CD8-positive, alpha-beta memory T cell (primary cell): Measurements from ENCODE around the gene TBC1D22B. TPM values are rescaled to one million over a fixed set of nuclear protein-coding genes. Genes with fewer than 3 reads are reported as not detected.

Experiments used
- CTCF ChIA-PET: fragments of 350-600 bp; sonication (Branson Sonifier 250); formaldehyde crosslinking; loops from one replicate; lab custom pipeline; 2021; ENCODE audit warnings: antibody characterized with exemption; lab: Charles Lee
- POLR2A ChIA-PET: fragments of 350-600 bp; sonication (Branson Sonifier 250); formaldehyde crosslinking; loops from one replicate; lab custom pipeline; 2021; ENCODE audit warnings: antibody characterized with exemption; lab: Charles Lee
- DNase-seq, 5 donors: peaks; one replicate each; pipeline versions ENCODE4 v3.0.0 to v3.0.0-alpha.2; 2020 to 2022; ENCODE audit warnings: mixed read lengths in 1 of 5
- H3K27ac ChIP-seq: one replicate; pipeline ENCODE4 v1.7.0; 2013; ENCODE audit warnings: low read depth, mild to moderate bottlenecking, low read length, moderate library complexity
- H3K27me3 ChIP-seq: 2 replicates; pipeline ENCODE4 v1.7.0; 2013; ENCODE audit warnings: low read length, mild to moderate bottlenecking; ENCODE audit not compliant: insufficient read depth, poor library complexity, severe bottlenecking
- H3K36me3 ChIP-seq: 2 replicates; pipeline ENCODE4 v1.7.0; 2013; ENCODE audit warnings: mild to moderate bottlenecking, low read length, moderate library complexity; ENCODE audit not compliant: insufficient read depth
- H3K4me1 ChIP-seq: 2 replicates; pipeline ENCODE4 v1.7.0; 2013; ENCODE audit warnings: mild to moderate bottlenecking, low read length, moderate library complexity; ENCODE audit not compliant: insufficient read depth
- H3K4me3 ChIP-seq: 2 replicates; pipeline ENCODE4 v1.7.0; 2013; ENCODE audit warnings: mild to moderate bottlenecking, low read length
- H3K9me3 ChIP-seq: 2 replicates; pipeline ENCODE4 v1.7.0; 2013; ENCODE audit warnings: mild to moderate bottlenecking, low read length
- H3K27ac Mint-ChIP-seq, 8 donors: one replicate each; pipeline ENCODE4 v1.8.0; 2020 to 2021; ENCODE audit warnings: mixed read lengths in 8 of 8, mild to moderate bottlenecking in 6 of 8, inconsistent platforms in 3 of 8, moderate library complexity in 3 of 8
- H3K27me3 Mint-ChIP-seq, 2 donors: one replicate each; pipeline ENCODE4 v1.8.0; 2020 to 2021; ENCODE audit warnings: mixed read lengths in 2 of 2, mild to moderate bottlenecking in 1 of 2, moderate library complexity in 1 of 2
- H3K36me3 Mint-ChIP-seq, 3 donors: one replicate each; pipeline ENCODE4 v1.8.0; 2020 to 2021; ENCODE audit warnings: mixed read lengths in 3 of 3, inconsistent platforms in 1 of 3, mild to moderate bottlenecking in 1 of 3
- H3K4me1 Mint-ChIP-seq, 3 donors: one replicate each; pipeline ENCODE4 v1.8.0; 2020 to 2021; ENCODE audit warnings: mixed read lengths in 3 of 3, inconsistent platforms in 1 of 3, mild to moderate bottlenecking in 1 of 3
- H3K4me3 Mint-ChIP-seq, 7 donors: one replicate each; pipeline ENCODE4 v1.8.0; 2020 to 2021; ENCODE audit warnings: mixed read lengths in 7 of 7, mild to moderate bottlenecking in 6 of 7, moderate library complexity in 4 of 7, inconsistent platforms in 2 of 7
- H3K9me3 Mint-ChIP-seq, 5 donors: one replicate each; pipeline ENCODE4 v1.8.0; 2020 to 2022; ENCODE audit warnings: mixed read lengths in 5 of 5, mild to moderate bottlenecking in 3 of 5, moderate library complexity in 2 of 5, inconsistent platforms in 1 of 5
- polyA plus RNA-seq: library from polyadenylated mRNA; unstranded; fragments of 300-500 nt; fragmentation: Illumina TruSeq; gene quantifications from one replicate; pipeline ENCODE4 v1.2.3, GENCODE V29; 2021
- total RNA-seq, 2 experiments: library from RNA; stranded (reverse); gene quantifications; one replicate each; pipeline ENCODE4 v1.2.3, GENCODE V29; 2021

Gene TBC1D22B
- total RNA-seq: 10 to 100 TPM; 14.4 TPM
- 11.2 TPM for polyA plus RNA-seq

- H3K9me3 Mint-ChIP-seq: no peaks in the 10 kb centered on the region
- H3K4me3 ChIP-seq: peak within 1 kb of the TSS; percentile 95
Measured at GRCh38 chr6:37257634-37258404, at the start of gene TBC1D22B, which contains the start of gene TMEM217. TSS of gene TBC1D22B (plus strand) at chr6:37257772. CDS start at chr6:37257918, 146 bp downstream. TSS of gene TMEM217 (minus strand) at chr6:37258144. CDS start at chr6:37219030, 39,114 bp downstream.

DNA sequence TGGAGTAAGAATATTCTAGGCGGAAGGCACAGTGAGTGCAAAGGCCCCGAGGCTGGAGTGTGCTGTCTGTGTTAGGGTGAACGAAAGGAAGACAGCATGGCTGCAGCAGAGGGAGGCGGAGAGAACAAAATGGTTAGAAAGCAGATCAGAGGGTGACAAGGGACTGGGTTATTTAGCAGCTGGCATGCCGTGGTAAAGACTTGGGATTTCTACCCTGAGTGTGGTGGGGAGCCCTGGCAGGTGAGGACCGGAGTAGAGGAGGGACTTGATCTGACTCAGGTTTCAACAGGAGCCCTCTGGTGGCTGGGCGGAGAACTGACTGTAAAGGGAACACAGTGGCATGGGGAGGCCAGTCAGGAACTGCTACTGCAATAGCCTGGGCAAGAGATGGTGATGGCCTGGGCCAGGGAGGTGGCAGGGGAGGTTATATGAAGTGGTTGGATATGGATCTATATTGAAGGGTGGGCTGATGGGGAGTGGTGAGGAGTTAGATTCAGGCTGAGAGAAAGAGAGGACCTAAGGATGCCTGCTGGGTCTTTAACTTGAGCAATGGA lies 49.6 kb upstream of the TBC1D22B start:
- Mint-ChIP-seq H3K36me3 (no peaks in the 10 kb centered on the region), H3K4me1 (peaks cover 49 to 60% (median 59%) of the 10 kb centered on the region in 3 donors), H3K9me3 (no peaks in the 10 kb centered on the region), H3K27me3 (no peaks in the 10 kb centered on the region), H3K27ac (peak overlapping the region in 7 of 8 donors; percentile 41 to 95 (median 76)), H3K4me3 (peak overlapping the region in 5 of 7 donors; percentile 20 to 90 (median 51))
- ChIA-PET POLR2A (interaction anchor here (1.3 to 3.9 kb wide), 2 partner anchors 32 to 36 kb away, joined by 5 to 25 read pairs; partner anchors contain the start of gene PIM1), CTCF (interaction anchor here (0.7 to 21.6 kb wide), 10 partner anchors 14 to 442 kb away, joined by 3 to 615 read pairs (median 8); partner anchors contain the start of gene PIM1)
- H3K27me3 ChIP-seq: no peaks in the 10 kb centered on the region
- H3K27ac ChIP-seq: no peak overlapping the region
- H3K9me3 ChIP-seq: no peaks in the 10 kb centered on the region
- H3K36me3 ChIP-seq: no peaks in the 10 kb centered on the region
- H3K4me3 ChIP-seq: no peak overlapping the region
- H3K4me1 ChIP-seq: peaks cover 50% of the 10 kb centered on the region
- peak; percentile 79 to 92 (median 80) for DNase-seq

More at GRCh38 chr6:37257634-37258404, at the start of gene TBC1D22B, which contains the start of gene TMEM217:
- peak; percentile 91 to 97 (median 92) for DNase-seq
- Histone ChIP-seq H3K27me3 (no peaks in the 10 kb centered on the region), H3K4me1 (peaks cover 29% of the 10 kb centered on the region), H3K9me3 (no peaks in the 10 kb centered on the region), H3K27ac (peak within 1 kb of the TSS; percentile 95), H3K36me3 (no peaks in the 10 kb centered on the region)
- ChIA-PET CTCF (interaction anchor here (0.6 to 2.1 kb wide), 3 partner anchors 12 to 240 kb away, joined by 3 to 6 read pairs (median 3); no protein-coding TSS in a partner anchor), POLR2A (interaction anchor here (0.5 to 1.2 kb wide), 3 partner anchors 272 to 1446 kb away, joined by 3 to 6 read pairs (median 3); partner anchors contain the start of gene MTCH1)
- Mint-ChIP-seq H3K27ac (peak within 1 kb of the TSS; percentile 70 to 98 (median 92)), H3K27me3 (peaks cover 0 to 7% of the 10 kb centered on the region in 2 donors), H3K36me3 (peaks cover 0 to 10% (median 2%) of the 10 kb centered on the region in 3 donors), H3K4me1 (peaks cover 39 to 55% (median 51%) of the 10 kb centered on the region in 3 donors), H3K4me3 (peak within 1 kb of the TSS; percentile 81 to 97 (median 91))

DNA sequence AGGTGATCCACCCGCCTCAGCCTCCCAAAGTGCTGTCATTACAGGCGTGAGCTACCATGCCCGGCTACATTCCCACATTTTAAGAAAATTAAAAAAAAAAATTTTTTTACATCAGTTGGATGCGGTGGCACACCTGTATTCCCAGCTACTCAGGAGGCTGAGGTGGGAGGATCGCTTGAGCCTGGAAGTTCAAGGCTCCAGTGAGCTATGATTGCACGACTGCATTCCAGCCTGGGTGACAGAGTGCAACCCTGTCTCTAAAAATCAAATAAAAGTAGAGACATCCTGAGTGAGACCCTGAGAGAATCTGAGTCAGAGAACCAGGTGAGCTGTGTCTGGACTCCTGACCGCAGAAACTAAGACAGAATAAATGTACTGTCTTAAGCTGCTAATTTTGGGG lies 48.8 kb upstream of the TBC1D22B start:
- ChIA-PET POLR2A (interaction anchor here (0.7 to 3.9 kb wide), 4 partner anchors 37 to 223 kb away, joined by 3 to 25 read pairs (median 4); partner anchors contain the start of genes MTCH1 and PIM1), CTCF (interaction anchor here (1.1 to 21.6 kb wide), 14 partner anchors 8 to 443 kb away, joined by 4 to 615 read pairs (median 15); partner anchors contain the start of genes C6orf89, PIM1 and PPIL1)
- Histone ChIP-seq H3K36me3 (no peaks in the 10 kb centered on the region), H3K27ac (no peak overlapping the region), H3K4me1 (peaks cover 44% of the 10 kb centered on the region), H3K27me3 (no peaks in the 10 kb centered on the region), H3K4me3 (no peak overlapping the region), H3K9me3 (no peaks in the 10 kb centered on the region)
- Mint-ChIP-seq H3K4me1 (peaks cover 43 to 52% (median 51%) of the 10 kb centered on the region in 3 donors), H3K27ac (peak overlapping the region in 4 of 8 donors; percentile 64 to 93 (median 86)), H3K36me3 (no peaks in the 10 kb centered on the region), H3K27me3 (no peaks in the 10 kb centered on the region), H3K9me3 (no peaks in the 10 kb centered on the region), H3K4me3 (no peak overlapping the region)
- no peak for DNase-seq

DNA sequence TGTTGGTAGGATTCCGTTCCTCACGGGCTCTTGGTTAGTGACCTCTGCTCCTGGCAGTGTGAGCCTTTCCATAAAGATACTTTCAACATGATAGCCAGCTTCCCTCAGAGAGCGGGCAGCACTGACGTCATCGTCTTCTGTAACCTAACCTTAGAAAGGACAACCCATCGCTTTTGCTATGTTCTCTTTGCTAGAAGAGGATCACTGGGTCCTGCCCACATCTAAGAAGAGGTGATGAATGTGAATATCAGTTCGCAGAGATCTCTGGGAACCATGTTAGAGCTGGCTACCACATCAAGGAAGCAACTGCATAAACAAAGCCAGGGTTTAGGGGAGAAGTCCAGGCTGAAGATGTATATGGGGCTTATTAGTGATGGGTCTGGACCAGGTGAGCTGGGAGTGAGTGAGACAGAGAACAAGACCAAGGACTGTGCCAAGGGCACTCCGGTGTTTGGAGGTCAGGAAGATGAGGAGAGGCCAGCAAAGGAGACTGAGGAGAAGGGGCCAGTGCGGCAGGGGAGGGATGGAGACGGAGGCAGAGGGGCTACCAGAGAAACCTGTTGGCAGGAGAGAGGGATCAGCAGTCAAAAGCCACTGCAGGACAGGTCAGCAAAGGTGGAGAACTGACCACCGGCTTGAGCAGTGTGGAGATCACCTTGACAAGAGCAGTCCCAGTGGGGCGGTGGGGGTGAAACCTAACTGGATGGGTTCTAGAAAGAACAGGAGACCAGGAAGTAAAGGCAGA lies 47.9 kb upstream of the TBC1D22B start:
- DNase-seq: peak in 4 of 5 donors; percentile 10 to 75 (median 68)
- no peaks in the 10 kb centered on the region for H3K9me3 Mint-ChIP-seq
- Histone ChIP-seq H3K4me1 (peaks cover 38% of the 10 kb centered on the region), H3K9me3 (no peaks in the 10 kb centered on the region), H3K27me3 (no peaks in the 10 kb centered on the region), H3K27ac (peak overlapping the region; percentile 51), H3K36me3 (no peaks in the 10 kb centered on the region), H3K4me3 (no peak overlapping the region)
- peak overlapping the region; percentile 15 to 76 (median 44) for H3K4me3 Mint-ChIP-seq
- ChIA-PET CTCF (interaction anchor here (0.6 to 21.6 kb wide), 31 partner anchors 9 to 451 kb away, joined by 3 to 615 read pairs (median 4); partner anchors contain the start of genes C6orf89, FGD2, MTCH1 and PIM1), POLR2A (interaction anchor here (0.7 to 3.9 kb wide), 5 partner anchors 38 to 224 kb away, joined by 3 to 25 read pairs (median 3); partner anchors contain the start of genes MTCH1 and PIM1)
- H3K27ac Mint-ChIP-seq: peak overlapping the region; percentile 79 to 95 (median 92)
- H3K36me3 Mint-ChIP-seq: no peaks in the 10 kb centered on the region
- H3K4me1 Mint-ChIP-seq: peaks cover 36 to 46% (median 46%) of the 10 kb centered on the region in 3 donors
- H3K27me3 Mint-ChIP-seq: no peaks in the 10 kb centered on the region

GRCh38 chr6:37210313-37210968 lies 47.1 kb upstream of the TBC1D22B start:
- CTCF ChIA-PET: interaction anchor here (0.6 to 21.6 kb wide), 29 partner anchors 10 to 452 kb away, joined by 3 to 615 read pairs (median 4); partner anchors contain the start of genes C6orf89, FGD2, MTCH1 and PIM1
- Histone ChIP-seq H3K9me3 (no peaks in the 10 kb centered on the region), H3K27me3 (no peaks in the 10 kb centered on the region), H3K36me3 (no peaks in the 10 kb centered on the region), H3K4me1 (peaks cover 38% of the 10 kb centered on the region), H3K27ac (peak overlapping the region; percentile 51), H3K4me3 (no peak overlapping the region)
- H3K9me3 Mint-ChIP-seq: no peaks in the 10 kb centered on the region
- POLR2A ChIA-PET: interaction anchor here (1.1 to 3.9 kb wide), 2 partner anchors 39 to 181 kb away, joined by 3 to 25 read pairs; partner anchors contain the start of gene PIM1
- peaks cover 35 to 42% (median 42%) of the 10 kb centered on the region in 3 donors for H3K4me1 Mint-ChIP-seq
- peak overlapping the region; percentile 79 to 93 (median 89) for H3K27ac Mint-ChIP-seq
- H3K4me3 Mint-ChIP-seq: peak overlapping the region in 5 of 7 donors; percentile 20 to 53 (median 44)
- DNase-seq: peak; percentile 59 to 79 (median 70)
- H3K36me3 Mint-ChIP-seq: no peaks in the 10 kb centered on the region
- H3K27me3 Mint-ChIP-seq: no peaks in the 10 kb centered on the region

GRCh38 chr6:37212268-37212667 lies 45.3 kb upstream of the TBC1D22B start:
- no peak for DNase-seq
- H3K4me3 Mint-ChIP-seq: no peak overlapping the region
- ChIA-PET POLR2A (no interaction called here), CTCF (interaction anchor here (1.1 to 21.6 kb wide), 8 partner anchors 9 to 446 kb away, joined by 3 to 615 read pairs (median 16); partner anchors contain the start of genes C6orf89 and PIM1)
- Histone ChIP-seq H3K4me3 (no peak overlapping the region), H3K27me3 (no peaks in the 10 kb centered on the region), H3K27ac (no peak overlapping the region), H3K9me3 (no peaks in the 10 kb centered on the region), H3K4me1 (peaks cover 33% of the 10 kb centered on the region), H3K36me3 (no peaks in the 10 kb centered on the region)
- H3K27ac Mint-ChIP-seq: no peak overlapping the region
- no peaks in the 10 kb centered on the region for H3K9me3 Mint-ChIP-seq
- peaks cover 0 to 1% of the 10 kb centered on the region in 2 donors for H3K27me3 Mint-ChIP-seq
- H3K4me1 Mint-ChIP-seq: peaks cover 24 to 32% (median 31%) of the 10 kb centered on the region in 3 donors
- no peaks in the 10 kb centered on the region for H3K36me3 Mint-ChIP-seq
